OCI-LY7 (cell line): ENCODE data around the gene TMEM231. TPM values are rescaled to one million over a fixed set of nuclear protein-coding genes. Genes with fewer than 3 reads are reported as not detected.

ENCODE experiments used
- BruUV-seq: library from RNA; stranded (reverse); fragments of 400-500 nt; replicated peaks from 2 replicates; lab custom pipeline; 2021; lab: Mats Ljungman, UMichigan
- CTCF ChIA-PET: fragments of 300-600 bp; sonication (Branson Sonifier 250); formaldehyde crosslinking; loops from one replicate; lab custom pipeline; 2022; ENCODE audit warnings: antibody characterized with exemption; ENCODE audit not compliant: unreplicated experiment; lab: Charles Lee
- POLR2A ChIA-PET: fragments of 300-600 bp; sonication (Branson Sonifier 250); formaldehyde crosslinking; loops from one replicate; lab custom pipeline; 2022; ENCODE audit warnings: antibody characterized with exemption; lab: Charles Lee
- DNase-seq: peaks from one replicate; pipeline ENCODE4 v3.0.0-alpha.2; 2015; ENCODE audit warnings: low spot score
- H2AFZ ChIP-seq: fragments of 200-600 bp; sonication (generic), shearing (Covaris generic); 2 replicates; pipeline ENCODE4 v1.6.1; 2014; ENCODE audit warnings: mild to moderate bottlenecking, antibody characterized with exemption, low read length, moderate library complexity
- H3K27ac ChIP-seq: fragments of 200-600 bp; sonication (generic); 2 replicates; pipeline ENCODE4 v1.5.1; 2014; ENCODE audit warnings: mixed run types, low read depth, mild to moderate bottlenecking, moderate library complexity, low read length, inconsistent platforms; ENCODE audit not compliant: poor library complexity, severe bottlenecking
- H3K36me3 ChIP-seq: fragments of 200-600 bp; sonication (generic); 2 replicates; pipeline ENCODE4 v1.6.1; 2014; ENCODE audit warnings: mild to moderate bottlenecking, antibody characterized with exemption, low read length, moderate library complexity, mixed read lengths; ENCODE audit not compliant: insufficient read depth
- H3K4me1 ChIP-seq: fragments of 200-600 bp; sonication (generic); 2 replicates; pipeline ENCODE4 v1.5.1; 2014; ENCODE audit warnings: mild to moderate bottlenecking, low read length; ENCODE audit not compliant: insufficient read depth, poor library complexity, severe bottlenecking
- H3K4me2 ChIP-seq: fragments of 200-600 bp; sonication (generic); 2 replicates; pipeline ENCODE4 v1.6.1; 2014; ENCODE audit warnings: mild to moderate bottlenecking, low read length
- H3K4me3 ChIP-seq: fragments of 200-600 bp; sonication (generic); 2 replicates; pipeline ENCODE4 v1.5.1; 2014; ENCODE audit warnings: mild to moderate bottlenecking, low read depth, low read length; ENCODE audit not compliant: poor library complexity, severe bottlenecking
- H3K79me2 ChIP-seq: fragments of 200-600 bp; sonication (generic); 2 replicates; pipeline ENCODE4 v1.6.1; 2016; ENCODE audit warnings: low read depth, mild to moderate bottlenecking, low read length, moderate library complexity, mixed read lengths; ENCODE audit not compliant: insufficient read depth
- H3K9me2 ChIP-seq: fragments of 200-600 bp; sonication (generic); 2 replicates; pipeline ENCODE4 v1.6.1; 2016; ENCODE audit warnings: mild to moderate bottlenecking, low read length, mixed read lengths; ENCODE audit not compliant: insufficient read depth
- H3K9me3 ChIP-seq: fragments of 200-600 bp; sonication (generic); 2 replicates; pipeline ENCODE4 v1.6.1; 2014; ENCODE audit warnings: mild to moderate bottlenecking, mixed run types, low read length, mixed read lengths
- H4K20me1 ChIP-seq: fragments of 200-600 bp; sonication (generic); 2 replicates; pipeline ENCODE4 v1.6.1; 2014; ENCODE audit warnings: mild to moderate bottlenecking, antibody characterized with exemption, low read length, moderate library complexity, mixed read lengths; ENCODE audit not compliant: insufficient read depth
- EZH2phosphoT487 ChIP-seq: fragments of 200-600 bp; sonication (generic); IDR thresholded peaks from 2 replicates; pipeline ENCODE4 v1.6.1; 2018; ENCODE audit warnings: low read depth, borderline replicate concordance, mild to moderate bottlenecking, mixed run types, antibody characterized with exemption, low read length, moderate library complexity, mixed read lengths
- intact Hi-C: fragments of 100-400 bp; cut with micrococcal nuclease; formaldehyde crosslinking; loops from one replicate; pipeline ENCODE4 v1.10.0; 2022; ENCODE audit not compliant: unreplicated experiment
- total RNA-seq, 2 experiments: library from RNA; depleted of rRNA in 1 of 2; stranded (reverse); fragments of >200 nt in 1 of 2; shearing (Covaris generic) in 1 of 2; gene quantifications; 2 replicates each; pipeline ENCODE4 v1.2.3, GENCODE V29; 2014 to 2022
- TF ChIP-seq, protein P1 (sequence below): fragments of 200-600 bp; sonication (generic); conservative IDR thresholded peaks from 2 replicates; pipeline ENCODE4 v1.5.1; 2014; ENCODE audit warnings: mild to moderate bottlenecking, antibody characterized with exemption, low read length, moderate library complexity, mixed read lengths

The TMEM231 gene
- total RNA-seq, 2 experiments from 2014 or later: 6.6 to 6.9 TPM

DNA sequence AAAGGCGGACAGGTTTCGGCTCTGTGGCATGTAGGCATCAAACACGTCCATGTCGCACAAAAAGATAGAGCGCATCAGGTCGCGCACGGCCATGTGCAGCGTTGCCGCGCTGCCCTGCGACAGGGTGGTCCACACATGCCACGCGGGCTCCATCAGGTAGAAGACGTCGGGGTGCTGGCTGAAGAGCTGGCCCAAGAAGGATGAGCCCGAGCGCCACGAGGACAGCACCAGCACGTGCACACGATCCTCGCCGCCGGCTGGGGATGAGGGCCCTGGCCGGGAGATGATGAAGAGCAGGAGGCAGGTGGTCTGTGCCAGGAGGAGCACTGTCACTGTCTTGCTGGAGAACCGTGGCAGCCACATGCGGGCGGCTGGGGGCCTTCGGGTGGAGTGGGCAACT is 26.1 kb downstream of the TMEM231 start:
- DNase-seq: no peak
- Histone ChIP-seq H3K27ac (no peak overlapping the region), H3K36me3 (no peaks in the 10 kb centered on the region), H3K9me3 (no peaks in the 10 kb centered on the region), H3K4me1 (no peaks in the 10 kb centered on the region), H3K79me2 (no peaks in the 10 kb centered on the region), H2AFZ (no peak overlapping the region), H3K9me2 (no peaks in the 10 kb centered on the region), H3K4me2 (no peak overlapping the region), H3K4me3 (no peak overlapping the region), H4K20me1 (no peaks in the 10 kb centered on the region)
- ChIA-PET POLR2A (no interaction called here), CTCF (no interaction called here)
- intact Hi-C loops: no loop called here
- TF ChIP-seq, protein P1, sequence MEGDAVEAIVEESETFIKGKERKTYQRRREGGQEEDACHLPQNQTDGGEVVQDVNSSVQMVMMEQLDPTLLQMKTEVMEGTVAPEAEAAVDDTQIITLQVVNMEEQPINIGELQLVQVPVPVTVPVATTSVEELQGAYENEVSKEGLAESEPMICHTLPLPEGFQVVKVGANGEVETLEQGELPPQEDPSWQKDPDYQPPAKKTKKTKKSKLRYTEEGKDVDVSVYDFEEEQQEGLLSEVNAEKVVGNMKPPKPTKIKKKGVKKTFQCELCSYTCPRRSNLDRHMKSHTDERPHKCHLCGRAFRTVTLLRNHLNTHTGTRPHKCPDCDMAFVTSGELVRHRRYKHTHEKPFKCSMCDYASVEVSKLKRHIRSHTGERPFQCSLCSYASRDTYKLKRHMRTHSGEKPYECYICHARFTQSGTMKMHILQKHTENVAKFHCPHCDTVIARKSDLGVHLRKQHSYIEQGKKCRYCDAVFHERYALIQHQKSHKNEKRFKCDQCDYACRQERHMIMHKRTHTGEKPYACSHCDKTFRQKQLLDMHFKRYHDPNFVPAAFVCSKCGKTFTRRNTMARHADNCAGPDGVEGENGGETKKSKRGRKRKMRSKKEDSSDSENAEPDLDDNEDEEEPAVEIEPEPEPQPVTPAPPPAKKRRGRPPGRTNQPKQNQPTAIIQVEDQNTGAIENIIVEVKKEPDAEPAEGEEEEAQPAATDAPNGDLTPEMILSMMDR: no peak
- TF ChIP-seq EZH2phosphoT487: no peak
- BruUV-seq: no TSS peak

DNA sequence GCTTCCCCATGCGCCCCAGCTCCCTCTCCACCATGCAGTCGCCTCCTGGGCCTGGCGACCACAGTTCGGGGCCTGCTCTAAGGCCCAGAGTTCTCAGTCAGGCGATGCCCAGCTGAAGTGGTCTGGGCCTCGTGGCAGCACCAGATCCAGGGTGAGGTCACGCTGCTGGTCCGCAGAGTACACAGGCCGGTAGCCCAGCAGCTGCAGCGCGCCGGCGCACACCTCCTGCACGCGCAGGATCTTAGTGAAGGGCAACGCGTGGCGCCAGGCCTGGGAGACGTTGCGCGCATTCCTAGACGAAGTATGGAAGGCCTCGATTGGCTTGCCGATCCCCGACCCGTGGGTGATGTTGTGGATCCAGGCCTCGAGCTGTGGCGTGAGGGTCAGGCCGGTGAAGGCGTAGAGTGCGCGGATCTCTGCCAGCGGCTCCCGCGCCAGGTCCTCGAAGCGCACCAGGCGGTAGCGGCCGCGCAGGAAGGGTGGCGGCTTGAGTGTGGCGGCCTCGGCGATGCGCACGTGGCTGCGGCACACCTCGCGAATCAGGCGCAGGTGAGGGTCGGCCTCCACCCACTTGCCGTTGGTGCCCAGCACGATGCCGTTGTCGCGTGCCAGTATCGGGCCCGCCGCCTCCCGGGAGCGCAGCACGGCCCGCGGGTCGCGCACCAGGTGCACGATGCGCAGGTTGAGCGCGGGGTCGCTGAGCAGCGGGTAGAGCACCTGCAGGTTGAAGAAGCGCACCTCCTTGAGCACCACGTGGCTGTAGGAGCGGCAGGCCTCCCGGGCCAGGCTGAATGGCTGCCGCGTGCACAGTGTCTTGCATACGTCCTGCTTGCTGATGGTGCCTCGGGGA is 26.8 kb downstream of the TMEM231 start:
- Histone ChIP-seq H2AFZ (no peak overlapping the region), H3K36me3 (no peaks in the 10 kb centered on the region), H3K9me2 (no peaks in the 10 kb centered on the region), H3K9me3 (no peaks in the 10 kb centered on the region), H3K4me2 (no peak overlapping the region), H3K4me3 (no peak overlapping the region), H3K4me1 (no peaks in the 10 kb centered on the region), H3K79me2 (no peaks in the 10 kb centered on the region), H3K27ac (no peak overlapping the region), H4K20me1 (no peaks in the 10 kb centered on the region)
- intact Hi-C loops: no loop called here
- ChIA-PET CTCF (no interaction called here), POLR2A (no interaction called here)
- no peak for DNase-seq
- TF ChIP-seq, protein P1: no peak
- TF ChIP-seq EZH2phosphoT487: no peak
- BruUV-seq: no TSS peak

DNA sequence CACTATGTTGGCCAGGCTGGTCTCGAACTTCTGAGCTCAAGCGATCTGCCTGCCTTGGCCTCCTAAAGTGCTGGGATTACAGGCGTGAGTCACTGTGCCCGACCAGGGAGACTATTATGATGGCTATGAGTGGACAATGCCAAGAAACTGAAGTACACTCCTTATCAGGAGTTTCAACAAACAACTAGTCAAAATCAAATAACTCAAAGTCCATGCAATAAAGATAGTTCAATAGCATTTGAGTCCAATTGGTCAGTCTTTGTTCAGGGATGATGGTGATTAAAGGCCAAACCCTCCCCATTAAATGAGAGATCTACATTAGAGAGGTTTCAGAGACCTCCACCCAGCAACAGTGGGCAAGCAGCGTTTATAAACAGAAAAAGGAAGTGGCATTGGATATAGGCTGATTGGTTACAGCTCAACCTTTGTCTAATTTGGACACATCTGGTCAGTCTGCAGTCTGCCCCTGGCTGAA is 28.2 kb downstream of the TMEM231 start:
- H3K9me3 ChIP-seq: no peaks in the 10 kb centered on the region
- H3K9me2 ChIP-seq: no peaks in the 10 kb centered on the region
- no peaks in the 10 kb centered on the region for H3K36me3 ChIP-seq
- no peaks in the 10 kb centered on the region for H4K20me1 ChIP-seq
- no TSS peak for BruUV-seq
- H3K4me1 ChIP-seq: no peaks in the 10 kb centered on the region
- no peak overlapping the region for H3K4me3 ChIP-seq
- no peaks in the 10 kb centered on the region for H3K79me2 ChIP-seq
- no peak overlapping the region for H2AFZ ChIP-seq
- H3K27ac ChIP-seq: no peak overlapping the region
- no peak for TF ChIP-seq EZH2phosphoT487
- TF ChIP-seq, protein P1: no peak
- ChIA-PET CTCF (no interaction called here), POLR2A (interaction anchor here (0.6 kb wide), 1 partner anchor 65 kb away, joined by 3 read pairs; no protein-coding TSS in a partner anchor)
- intact Hi-C loops: no loop called here
- DNase-seq: no peak
- no peak overlapping the region for H3K4me2 ChIP-seq
